HEK293T (cell line): ENCODE results near the gene TIMP4.

Source experiments
- CTCF ChIA-PET: fragments of 350-600 bp; formaldehyde crosslinking; extraction: SDS; loops from one replicate; lab custom pipeline; 2021; ENCODE audit warnings: antibody characterized with exemption, inconsistent platforms; lab: Yijun Ruan, JAX
- POLR2A ChIA-PET: fragments of 350-600 bp; formaldehyde crosslinking; extraction: SDS; loops from one replicate; lab custom pipeline; 2020; ENCODE audit warnings: antibody characterized with exemption, inconsistent platforms; lab: Yijun Ruan, JAX
- DNase-seq: peaks from one replicate; pipeline ENCODE4 v3.0.0; 2012; ENCODE audit warnings: mixed read lengths; ENCODE audit errors: extremely low spot score
- ARNT ChIP-seq: fragments of 450-650 bp; IDR thresholded peaks from 2 replicates; pipeline ENCODE4 v1.6.1; 2017; ENCODE audit warnings: mild to moderate bottlenecking
- BHLHE40 ChIP-seq: fragments of 450-650 bp; IDR thresholded peaks from 2 replicates; pipeline ENCODE4 v1.6.1; 2016; ENCODE audit warnings: mild to moderate bottlenecking, moderate library complexity, borderline replicate concordance
- CTBP1 ChIP-seq: fragments of 450-650 bp; IDR thresholded peaks from 2 replicates; pipeline ENCODE4 v1.6.1; 2016; ENCODE audit warnings: borderline replicate concordance
- ELF4 ChIP-seq: fragments of 450-650 bp; IDR thresholded peaks from 2 replicates; pipeline ENCODE4 v1.6.1; 2017; ENCODE audit warnings: antibody characterized with exemption
- FOXA1 ChIP-seq: fragments of 450-650 bp; IDR thresholded peaks from 2 replicates; pipeline ENCODE4 v1.6.1; 2016; ENCODE audit warnings: mild to moderate bottlenecking
- FOXK2 ChIP-seq: fragments of 450-650 bp; IDR thresholded peaks from 2 replicates; pipeline ENCODE4 v1.6.1; 2016; ENCODE audit warnings: mild to moderate bottlenecking
- FOXM1 ChIP-seq: fragments of 450-650 bp; IDR thresholded peaks from 2 replicates; pipeline ENCODE4 v1.6.1; 2017; ENCODE audit warnings: mild to moderate bottlenecking, borderline replicate concordance
- HDGF ChIP-seq: fragments of 450-650 bp; IDR thresholded peaks from 2 replicates; pipeline ENCODE4 v1.6.1; 2017; ENCODE audit warnings: antibody characterized with exemption, borderline replicate concordance
- L3MBTL2 ChIP-seq: fragments of 450-650 bp; conservative IDR thresholded peaks from 2 replicates; pipeline ENCODE4 v1.6.1; 2016; ENCODE audit warnings: mild to moderate bottlenecking
- LEF1 ChIP-seq: fragments of 450-650 bp; IDR thresholded peaks from 2 replicates; pipeline ENCODE4 v1.6.1; 2017; ENCODE audit warnings: mild to moderate bottlenecking, borderline replicate concordance
- NFRKB ChIP-seq: fragments of 450-650 bp; IDR thresholded peaks from 2 replicates; pipeline ENCODE4 v1.6.1; 2016; ENCODE audit warnings: mild to moderate bottlenecking, moderate library complexity
- SP1 ChIP-seq: fragments of 450-650 bp; IDR thresholded peaks from 2 replicates; pipeline ENCODE4 v1.6.1; 2017
- SUZ12 ChIP-seq: fragments of 450-650 bp; IDR thresholded peaks from 2 replicates; pipeline ENCODE4 v1.6.1; 2016; ENCODE audit warnings: mild to moderate bottlenecking
- TARDBP ChIP-seq: fragments of 450-650 bp; IDR thresholded peaks from 2 replicates; pipeline ENCODE4 v1.6.1; 2016
- ZNF384 ChIP-seq: fragments of 450-650 bp; IDR thresholded peaks from 2 replicates; pipeline ENCODE4 v1.6.1; 2016
- TF ChIP-seq, protein P1 (sequence below): fragments of 450-650 bp; IDR thresholded peaks from 2 replicates; pipeline ENCODE4 v1.6.1; 2016

TIMP4 gene

GRCh38 chr3:12178091-12178820 lies 19.5 kb upstream of the TIMP4 start:
- ChIA-PET CTCF (no interaction called here), POLR2A (interaction anchor here (1.0 kb wide), 1 partner anchor 61 kb away, joined by 3 read pairs; no protein-coding TSS in a partner anchor)
- TF ChIP-seq ELF4 (no peak), FOXK2 (no peak), L3MBTL2 (no peak), LEF1 (no peak), FOXA1 (no peak), ZNF384 (no peak), NFRKB (no peak), FOXM1 (no peak)
- DNase-seq: no peak

DNA sequence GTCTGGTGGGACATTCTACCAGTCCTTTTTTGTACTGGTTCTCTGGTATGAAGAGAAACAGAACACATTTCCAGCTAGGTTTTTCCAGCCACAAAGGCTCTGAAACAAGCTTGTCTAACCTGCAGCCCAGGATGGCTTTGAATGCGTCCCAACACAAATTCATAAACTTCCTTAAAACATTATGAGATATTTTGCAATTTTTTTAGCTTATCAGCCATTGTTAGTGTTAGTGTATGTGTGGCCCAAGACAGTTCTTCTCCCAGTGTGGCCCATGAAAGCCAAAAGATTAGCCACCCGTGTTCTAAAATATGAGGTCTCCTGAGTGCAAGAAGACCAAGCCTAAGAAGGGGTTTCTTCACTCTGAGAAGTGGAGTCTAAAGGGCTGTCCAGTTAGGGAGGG lies 18.4 kb upstream of the TIMP4 start:
- ChIA-PET CTCF (interaction anchor here (1.0 to 1.2 kb wide), 2 partner anchors 10 to 306 kb away, joined by 5 to 7 read pairs; no protein-coding TSS in a partner anchor), POLR2A (no interaction called here)
- TF ChIP-seq, protein P1, sequence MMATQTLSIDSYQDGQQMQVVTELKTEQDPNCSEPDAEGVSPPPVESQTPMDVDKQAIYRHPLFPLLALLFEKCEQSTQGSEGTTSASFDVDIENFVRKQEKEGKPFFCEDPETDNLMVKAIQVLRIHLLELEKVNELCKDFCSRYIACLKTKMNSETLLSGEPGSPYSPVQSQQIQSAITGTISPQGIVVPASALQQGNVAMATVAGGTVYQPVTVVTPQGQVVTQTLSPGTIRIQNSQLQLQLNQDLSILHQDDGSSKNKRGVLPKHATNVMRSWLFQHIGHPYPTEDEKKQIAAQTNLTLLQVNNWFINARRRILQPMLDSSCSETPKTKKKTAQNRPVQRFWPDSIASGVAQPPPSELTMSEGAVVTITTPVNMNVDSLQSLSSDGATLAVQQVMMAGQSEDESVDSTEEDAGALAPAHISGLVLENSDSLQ: no peak
- TF ChIP-seq FOXK2 (no peak), SUZ12 (no peak)
- no peak for DNase-seq

DNA sequence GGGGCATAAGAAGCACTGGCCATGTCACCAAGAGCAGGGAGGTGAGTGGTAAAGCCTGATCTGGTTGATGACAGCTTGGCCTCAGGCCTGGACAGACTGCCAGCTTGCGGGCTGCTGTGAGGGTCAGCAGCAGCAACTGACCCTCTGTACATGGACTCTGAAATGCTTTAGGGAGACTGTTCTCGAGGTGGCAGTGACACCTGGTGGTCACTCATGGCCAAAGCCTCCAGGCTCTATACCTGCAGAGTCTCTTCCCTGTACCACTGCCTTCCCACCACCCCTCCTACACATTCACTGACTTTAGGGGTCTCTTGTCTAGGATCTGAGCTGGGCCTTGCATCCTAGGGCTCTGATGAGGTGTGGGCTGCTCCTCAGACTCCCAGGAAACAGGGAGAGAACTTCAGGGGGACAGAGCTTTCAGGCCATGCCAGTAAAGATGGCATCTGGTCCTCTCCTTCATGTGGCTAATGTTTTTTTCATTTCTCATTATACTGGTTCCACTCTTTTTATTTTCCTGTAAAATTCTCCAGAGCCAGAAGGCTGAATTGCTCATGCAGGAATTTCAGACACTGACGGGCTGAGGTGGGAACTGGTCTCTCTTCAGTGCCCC lies 17.2 kb upstream of the TIMP4 start:
- DNase-seq: peak; percentile 69
- TF ChIP-seq FOXK2 (no peak), SUZ12 (no peak), ZNF384 (no peak), FOXM1 (no peak), ARNT (no peak), TARDBP (no peak), LEF1 (no peak), CTBP1 (no peak), L3MBTL2 (no peak), HDGF (no peak), NFRKB (no peak), BHLHE40 (no peak)
- TF ChIP-seq, protein P1: no peak
- ChIA-PET POLR2A (no interaction called here), CTCF (interaction anchor here (0.5 to 1.7 kb wide), 9 partner anchors 9 to 383 kb away, joined by 3 to 13 read pairs (median 5); no protein-coding TSS in a partner anchor)

DNA sequence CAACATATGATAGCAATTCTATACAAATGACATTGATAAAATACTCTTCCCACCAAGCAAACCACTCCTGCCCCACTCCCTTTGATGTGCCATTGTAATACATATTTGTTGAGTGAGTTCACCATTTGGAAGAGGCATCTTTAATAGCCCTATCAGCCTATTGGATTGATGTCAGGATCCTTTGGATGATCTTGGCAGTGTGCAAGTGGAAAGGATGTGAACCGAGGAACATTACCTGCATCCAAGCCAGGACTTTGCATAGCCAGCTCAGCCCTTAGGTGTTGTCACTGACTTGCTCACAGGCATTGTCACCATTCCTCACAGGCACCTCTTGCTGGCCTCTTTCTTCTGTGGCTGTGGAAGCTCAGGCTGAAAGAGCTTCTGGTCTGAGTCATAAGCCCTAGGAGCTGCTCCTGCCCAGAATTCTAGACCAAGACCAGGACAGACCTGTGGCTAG lies 16.5 kb upstream of the TIMP4 start:
- no peak for DNase-seq
- ChIA-PET POLR2A (no interaction called here), CTCF (interaction anchor here (0.5 to 1.7 kb wide), 6 partner anchors 8 to 384 kb away, joined by 3 to 13 read pairs (median 4); no protein-coding TSS in a partner anchor)
- TF ChIP-seq HDGF: no peak
- TF ChIP-seq LEF1: no peak
- no peak for TF ChIP-seq FOXK2
- TF ChIP-seq SUZ12: no peak
- no peak for TF ChIP-seq L3MBTL2
- no peak for TF ChIP-seq ZNF384
- no peak for TF ChIP-seq FOXM1
- TF ChIP-seq ELF4: no peak
- no peak for TF ChIP-seq BHLHE40
- no peak for TF ChIP-seq FOXA1
- no peak for TF ChIP-seq TARDBP
- no peak for TF ChIP-seq CTBP1
- TF ChIP-seq SP1: no peak
- TF ChIP-seq, protein P1: no peak
- no peak for TF ChIP-seq NFRKB
- no peak for TF ChIP-seq ARNT

GRCh38 chr3:12170207-12170606 lies 11.5 kb upstream of the TIMP4 start:
- DNase-seq: no peak
- POLR2A ChIA-PET: no interaction called here
- CTCF ChIA-PET: no interaction called here
- no peak for TF ChIP-seq BHLHE40
- TF ChIP-seq, protein P1: no peak
- TF ChIP-seq FOXK2: no peak
- TF ChIP-seq SUZ12: no peak
- TF ChIP-seq HDGF: no peak
- TF ChIP-seq L3MBTL2: no peak
- no peak for TF ChIP-seq CTBP1
- no peak for TF ChIP-seq ZNF384

DNA sequence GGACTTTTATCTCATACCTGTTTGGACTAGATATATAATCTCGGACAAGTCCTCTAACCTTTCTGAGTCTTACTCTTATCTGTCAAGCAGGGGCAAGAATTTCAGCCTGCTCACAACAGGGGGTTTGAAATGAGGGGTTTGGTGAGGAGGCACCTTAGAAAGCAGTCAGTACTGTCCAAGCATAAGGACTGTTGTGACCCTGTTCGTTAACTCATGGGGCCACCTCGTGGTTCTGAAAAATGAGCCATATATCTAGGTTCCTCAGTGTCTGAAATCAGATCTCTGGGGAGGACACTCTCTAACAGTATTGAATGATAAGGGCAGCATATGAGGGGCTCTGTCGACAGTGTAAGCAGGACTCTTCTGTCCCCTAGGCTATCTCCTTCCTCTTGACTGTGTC lies 7.2 kb upstream of the TIMP4 start:
- CTCF ChIA-PET: no interaction called here
- no peak for DNase-seq
- TF ChIP-seq SP1 (no peak), LEF1 (no peak), CTBP1 (no peak), HDGF (no peak), L3MBTL2 (no peak), TARDBP (no peak), FOXK2 (no peak), SUZ12 (no peak), ZNF384 (no peak)
- TF ChIP-seq, protein P1: no peak
- POLR2A ChIA-PET: no interaction called here
